DND-41 (cell line): ENCODE measurements around the gene GTF2A2.

ENCODE experiments used
- ATAC-seq: fragments of 200-7000 bp; cut with Tn5 transposase; 3 replicates; pipeline ENCODE4 v1.9.1; 2021; ENCODE audit warnings: low read depth; ENCODE audit not compliant: insufficient read depth
- DNase-seq: peaks from one replicate; pipeline ENCODE4 v3.0.0-alpha.2; 2020
- H2AFZ ChIP-seq: 2 replicates; pipeline ENCODE4 v1.6.0; 2012; ENCODE audit warnings: low read depth, low read length
- H3K27ac ChIP-seq: 2 replicates; pipeline ENCODE4 v1.5.1; 2012; ENCODE audit warnings: low read length, inconsistent platforms
- H3K27me3 ChIP-seq: fragments of 200-600 bp; sonication (generic); 2 replicates; pipeline ENCODE4 v1.6.0; 2012; ENCODE audit warnings: low read length, mild to moderate bottlenecking, inconsistent platforms; ENCODE audit not compliant: insufficient read depth, poor library complexity
- H3K36me3 ChIP-seq: 2 replicates; pipeline ENCODE4 v1.5.1; 2012; ENCODE audit warnings: low read length, inconsistent platforms; ENCODE audit not compliant: insufficient read depth
- H3K4me1 ChIP-seq: 2 replicates; pipeline ENCODE4 v1.5.1; 2012; ENCODE audit warnings: mild to moderate bottlenecking, low read length; ENCODE audit not compliant: insufficient read depth
- H3K4me2 ChIP-seq: 2 replicates; pipeline ENCODE4 v1.6.0; 2012; ENCODE audit warnings: mild to moderate bottlenecking, moderate library complexity, low read length, inconsistent platforms; ENCODE audit not compliant: insufficient read depth
- H3K4me3 ChIP-seq, 2 experiments: fragments of 200-600 bp in 1 of 2; shearing (Covaris generic) in 1 of 2; 2 replicates each; pipeline ENCODE4 v1.5.1; 2012 to 2016; ENCODE audit warnings: inconsistent platforms in 2 of 2, low read length in 2 of 2, mild to moderate bottlenecking in 2 of 2, low read depth in 1 of 2, moderate library complexity in 1 of 2
- H3K79me2 ChIP-seq: 2 replicates; pipeline ENCODE4 v1.6.0; 2012; ENCODE audit warnings: low read length, inconsistent platforms; ENCODE audit not compliant: insufficient read depth
- H3K9ac ChIP-seq: 2 replicates; pipeline ENCODE4 v1.6.0; 2012; ENCODE audit warnings: low read depth, mild to moderate bottlenecking, inconsistent platforms, low read length, moderate library complexity
- H3K9me3 ChIP-seq: 2 replicates; pipeline ENCODE4 v1.5.1; 2012; ENCODE audit warnings: low read length, moderate library complexity, mild to moderate bottlenecking, inconsistent platforms; ENCODE audit not compliant: insufficient read depth, severe bottlenecking
- H4K20me1 ChIP-seq: 2 replicates; pipeline ENCODE4 v1.6.0; 2012; ENCODE audit warnings: low read length; ENCODE audit not compliant: insufficient read depth
- CTCF ChIP-seq: IDR thresholded peaks from 2 replicates; pipeline ENCODE4 v1.5.1; 2012; ENCODE audit warnings: borderline replicate concordance, low read length, moderate library complexity, mild to moderate bottlenecking; ENCODE audit not compliant: poor library complexity, severe bottlenecking; ENCODE audit errors: extremely low read depth
- EZH2 ChIP-seq: IDR thresholded peaks from 3 replicates; pipeline ENCODE4 v1.6.1; 2012; ENCODE audit warnings: borderline replicate concordance, low read depth, mild to moderate bottlenecking, moderate library complexity, low read length, inconsistent platforms; ENCODE audit not compliant: severe bottlenecking

GTF2A2 gene

GRCh38 chr15:59594493-59594942 is 62.8 kb downstream of the GTF2A2 start:
- Histone ChIP-seq H3K9ac (no peak overlapping the region), H3K79me2 (no peaks in the 10 kb centered on the region), H4K20me1 (no peaks in the 10 kb centered on the region), H3K27ac (no peak overlapping the region), H3K4me2 (no peak overlapping the region), H3K4me3 (no peak overlapping the region), H3K4me1 (no peaks in the 10 kb centered on the region), H3K36me3 (no peaks in the 10 kb centered on the region), H3K27me3 (no peaks in the 10 kb centered on the region), H3K9me3 (no peaks in the 10 kb centered on the region), H2AFZ (no peak overlapping the region)
- TF ChIP-seq EZH2 (no peak), CTCF (no peak)
- no peak for DNase-seq
- no peak for ATAC-seq

- no peak for DNase-seq
Measured at GRCh38 chr15:59591356-59591755, 66.0 kb downstream of the GTF2A2 start.

GRCh38 chr15:59590027-59590426 is 67.3 kb downstream of the GTF2A2 start:
- no peak overlapping the region for H3K9ac ChIP-seq
- H3K36me3 ChIP-seq: no peaks in the 10 kb centered on the region
- DNase-seq: no peak
- H2AFZ ChIP-seq: no peak overlapping the region
- ATAC-seq: no peak
- no peak overlapping the region for H3K27ac ChIP-seq
- no peak overlapping the region for H3K4me3 ChIP-seq
- no peaks in the 10 kb centered on the region for H3K27me3 ChIP-seq
- H3K4me2 ChIP-seq: no peak overlapping the region
- no peaks in the 10 kb centered on the region for H3K79me2 ChIP-seq
- no peaks in the 10 kb centered on the region for H3K9me3 ChIP-seq
- H3K4me1 ChIP-seq: no peaks in the 10 kb centered on the region
- no peak for TF ChIP-seq CTCF
- no peak for TF ChIP-seq EZH2
- no peaks in the 10 kb centered on the region for H4K20me1 ChIP-seq

More at GRCh38 chr15:59591356-59591755, 66.0 kb downstream of the GTF2A2 start:
- no peak overlapping the region for H3K9ac ChIP-seq
- no peak for ATAC-seq
- no peak overlapping the region for H3K4me3 ChIP-seq
- H3K27ac ChIP-seq: no peak overlapping the region
- no peaks in the 10 kb centered on the region for H3K4me1 ChIP-seq
- no peaks in the 10 kb centered on the region for H3K36me3 ChIP-seq
- no peaks in the 10 kb centered on the region for H3K27me3 ChIP-seq
- no peak overlapping the region for H3K4me2 ChIP-seq
- TF ChIP-seq CTCF (no peak), EZH2 (no peak)
- H2AFZ ChIP-seq: no peak overlapping the region
- H3K79me2 ChIP-seq: no peaks in the 10 kb centered on the region
- H3K9me3 ChIP-seq: no peaks in the 10 kb centered on the region
- no peaks in the 10 kb centered on the region for H4K20me1 ChIP-seq
